SH-SY5Y (cell line): ENCODE data around the gene S100A9.

Experiments used
- GATA2 ChIP-seq: IDR thresholded peaks from 2 replicates; pipeline ENCODE4 v1.6.1; 2011; ENCODE audit warnings: mild to moderate bottlenecking, low read depth, low read length
- GATA3 ChIP-seq: IDR thresholded peaks from 2 replicates; pipeline ENCODE4 v1.6.1; 2011; ENCODE audit warnings: low read depth, mild to moderate bottlenecking, low read length, moderate library complexity

S100A9 gene

GRCh38 chr1:153365696-153366095 lies 8.0 kb downstream of the S100A9 start:
- TF ChIP-seq GATA2 = no peak
- TF ChIP-seq GATA3 = no peak

GRCh38 chr1:153366261-153366660 lies 8.6 kb downstream of the S100A9 start:
- TF ChIP-seq GATA3 (no peak), GATA2 (no peak)

- TF ChIP-seq GATA2 (no peak), GATA3 (no peak)
These were observed 9.4 kb downstream of the S100A9 start for GRCh38 chr1:153367090-153367489.

GRCh38 chr1:153368495-153368894 lies 10.8 kb downstream of the S100A9 start:
- no peak for TF ChIP-seq GATA2
- no peak for TF ChIP-seq GATA3

- TF ChIP-seq GATA3 (no peak), GATA2 (no peak)
These were observed 12.5 kb downstream of the S100A9 start for GRCh38 chr1:153370146-153370545.

- no peak for TF ChIP-seq GATA2
- no peak for TF ChIP-seq GATA3
These were observed 13.6 kb downstream of the S100A9 start for GRCh38 chr1:153371231-153371630.

- TF ChIP-seq GATA3 = no peak
- TF ChIP-seq GATA2 = no peak
These were observed 14.9 kb downstream of the S100A9 start for GRCh38 chr1:153372571-153372970.

- TF ChIP-seq GATA2 = no peak
- TF ChIP-seq GATA3 = no peak
These were observed 16.4 kb downstream of the S100A9 start for GRCh38 chr1:153374071-153374470.

- TF ChIP-seq GATA3 (no peak), GATA2 (no peak)
These were observed 17.9 kb downstream of the S100A9 start, which contains the start of gene S100A12 for GRCh38 chr1:153375511-153375910. Gene S100A12, minus strand, starts transcription at chr1:153375621. Its CDS starts 1,029 bp downstream, at chr1:153374592.

GRCh38 chr1:153379591-153379990 lies 21.9 kb downstream of the S100A9 start:
- TF ChIP-seq GATA2 (no peak), GATA3 (no peak)

- TF ChIP-seq GATA2 = no peak
- no peak for TF ChIP-seq GATA3
These were observed 23.1 kb downstream of the S100A9 start for GRCh38 chr1:153380711-153381110.

GRCh38 chr1:153384958-153385580 lies 27.4 kb downstream of the S100A9 start:
- TF ChIP-seq GATA2 (no peak), GATA3 (no peak)

- TF ChIP-seq GATA3 (no peak), GATA2 (no peak)
These were observed 28.8 kb downstream of the S100A9 start for GRCh38 chr1:153386500-153386901.

- TF ChIP-seq GATA2 (no peak), GATA3 (no peak)
These were observed 29.3 kb downstream of the S100A9 start for GRCh38 chr1:153387001-153387400.

- TF ChIP-seq GATA3 (no peak), GATA2 (no peak)
These were observed 30.1 kb downstream of the S100A9 start for GRCh38 chr1:153387785-153388184.

GRCh38 chr1:153389401-153389800 lies 31.7 kb downstream of the S100A9 start:
- TF ChIP-seq GATA3 = no peak
- no peak for TF ChIP-seq GATA2
